Measurements from ENCODE around the gene TIMP1.
A peak's percentile ranks its signal among the peaks of the same experiment; 100 is the strongest.
"Not testable (repeated sequence)": the region's sequence is repeated elsewhere in the genome, so short reads cannot be mapped to it uniquely, and the experiment has no call there.

Gene TIMP1

GRCh38 chrX:47603125-47603524 lies 20.9 kb downstream of the TIMP1 start:
- DNase-seq (ENCODE audit: low spot score): not testable (repeated sequence)

- no peak for DNase-seq (ENCODE audit: low spot score)
These were observed 22.8 kb downstream of the TIMP1 start for GRCh38 chrX:47605024-47605423.

DNA sequence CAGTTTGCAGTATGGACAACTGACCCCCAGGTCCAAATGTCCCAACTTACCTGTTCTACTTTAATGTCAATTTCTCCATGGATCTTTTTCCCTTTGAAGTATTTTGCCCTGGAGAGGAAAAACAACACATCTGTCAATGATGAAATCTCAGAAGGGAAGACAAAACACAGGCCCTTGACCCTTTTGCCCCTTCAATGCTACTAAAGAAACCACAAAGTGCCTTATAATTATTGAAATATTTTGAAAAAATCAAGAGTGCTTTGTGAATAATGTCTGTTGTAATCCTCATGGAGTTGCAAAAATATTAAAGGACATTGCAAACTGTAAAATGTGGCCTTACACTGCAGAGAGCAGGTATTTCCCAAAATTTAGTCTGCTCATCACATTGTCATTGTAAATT lies 24.9 kb downstream of the TIMP1 start:
- no peak for DNase-seq (ENCODE audit: low spot score)

GRCh38 chrX:47608130-47608810 lies 26.0 kb downstream of the TIMP1 start:
- DNase-seq (ENCODE audit: low spot score): no peak

DNA sequence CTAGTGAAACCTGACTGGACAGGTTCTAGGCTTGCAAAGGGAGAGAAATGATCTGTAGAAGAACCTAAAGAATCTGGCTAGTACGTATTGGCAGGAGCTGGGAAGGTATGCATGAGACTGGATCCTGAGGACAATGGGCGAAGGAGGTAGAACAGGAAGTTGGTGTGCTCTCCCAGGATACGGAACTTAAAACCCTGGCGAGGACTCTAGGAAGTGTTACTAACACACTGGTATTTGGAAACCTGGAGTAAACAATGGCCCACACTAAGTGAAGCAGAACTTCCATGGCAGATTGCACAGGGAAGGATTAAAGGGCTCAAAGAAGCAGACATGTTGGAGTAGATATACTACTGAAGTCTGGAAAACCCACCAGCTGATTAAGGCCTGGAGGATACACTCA lies 28.3 kb downstream of the TIMP1 start:
- no peak for DNase-seq (ENCODE audit: low spot score)

DNA sequence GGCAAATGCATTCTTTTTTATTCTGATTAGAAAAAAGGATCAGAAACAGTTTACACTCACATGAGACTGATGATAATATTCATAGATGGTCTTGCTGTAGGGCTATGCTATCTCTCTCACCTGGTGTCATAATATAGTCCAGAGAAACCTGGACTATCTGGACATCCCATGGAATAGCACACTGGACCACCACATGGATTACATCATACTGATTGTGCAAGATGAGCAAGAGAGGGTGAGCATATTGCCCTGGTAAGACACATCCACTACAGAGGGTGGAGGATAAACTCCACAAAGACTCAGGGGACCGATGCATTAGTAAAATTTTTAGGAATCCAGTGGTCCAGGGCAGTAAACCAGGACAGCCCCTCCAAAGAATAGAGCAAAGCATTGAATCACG lies 29.3 kb downstream of the TIMP1 start:
- DNase-seq (ENCODE audit: low spot score): no peak

DNA sequence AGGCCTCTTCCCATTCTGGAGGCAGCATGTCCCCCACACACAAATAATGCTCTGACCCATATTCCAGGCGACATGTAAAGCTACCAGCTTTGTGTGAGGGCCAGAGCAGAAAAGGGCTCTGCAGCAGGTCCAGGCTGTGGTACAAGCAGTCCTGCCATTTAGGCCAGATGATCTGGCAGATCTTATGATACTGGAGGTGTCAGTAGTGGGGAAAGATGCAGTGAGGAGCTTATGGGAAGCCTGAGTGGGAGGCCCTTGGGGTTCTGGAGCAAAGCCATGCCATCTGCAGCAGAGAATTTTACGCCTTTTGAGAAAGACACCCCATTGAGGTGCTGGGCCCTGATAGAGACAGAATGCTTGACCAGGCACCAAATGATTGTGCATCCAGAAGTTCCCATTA lies 29.7 kb downstream of the TIMP1 start:
- DNase-seq (ENCODE audit: low spot score): no peak

- no peak for DNase-seq (ENCODE audit: low spot score)
These were observed 30.2 kb downstream of the TIMP1 start for GRCh38 chrX:47612418-47612817.

DNA sequence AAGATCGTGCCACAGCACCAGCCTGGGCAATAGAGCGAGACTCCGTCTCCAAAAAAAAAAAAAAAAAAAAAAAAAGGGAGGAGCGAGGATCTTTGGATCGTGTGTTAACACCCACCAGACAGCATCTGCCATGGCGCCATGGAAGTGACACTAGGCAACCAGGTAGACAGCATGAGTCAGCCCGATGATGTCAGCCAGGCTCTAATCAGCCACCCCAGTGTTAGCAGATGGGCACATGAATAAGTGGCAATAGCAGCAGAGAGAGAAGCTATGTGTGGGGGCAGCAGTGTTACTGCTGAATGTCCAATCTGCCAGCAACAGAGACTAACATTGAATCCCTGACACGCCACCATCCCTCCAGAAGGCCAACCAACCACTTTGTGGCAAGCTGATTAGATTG lies 30.8 kb downstream of the TIMP1 start:
- no peak for DNase-seq (ENCODE audit: low spot score)

GRCh38 chrX:47614618-47615017 lies 32.4 kb downstream of the TIMP1 start:
- no peak for DNase-seq (ENCODE audit: low spot score)

- no peak for DNase-seq (ENCODE audit: low spot score)
These were observed 36.8 kb downstream of the TIMP1 start for GRCh38 chrX:47618923-47619485.

- peak; percentile 82 for DNase-seq (ENCODE audit: low spot score)
These were observed 37.5 kb downstream of the TIMP1 start, which contains the start of gene SYN1 for GRCh38 chrX:47619486-47620302. SYN1 (minus strand) TSS chrX:47619857; CDS start chrX:47619728, 129 bp downstream.

- DNase-seq (ENCODE audit: low spot score): no peak
These were observed 38.1 kb downstream of the TIMP1 start for GRCh38 chrX:47620303-47620685.

DNA sequence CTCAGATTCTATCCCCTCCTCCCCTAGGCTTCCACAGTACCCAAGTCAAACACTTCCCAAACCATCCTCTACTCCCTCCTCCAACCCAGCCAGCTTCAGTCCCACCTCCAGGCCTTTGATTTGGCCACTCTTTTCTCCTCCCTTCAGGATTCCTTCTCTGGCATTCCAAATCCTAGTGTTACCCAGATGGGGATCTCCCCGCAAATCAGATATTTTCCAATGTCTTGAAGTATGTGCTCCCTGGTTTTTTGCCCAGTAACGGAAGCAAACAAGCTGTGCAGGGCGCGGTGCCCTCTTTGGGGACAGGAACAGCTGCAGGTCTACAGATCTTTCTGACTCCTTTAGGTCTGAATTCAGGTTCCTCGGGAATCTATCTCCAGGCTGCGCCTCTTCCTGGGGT lies 39.6 kb downstream of the TIMP1 start:
- DNase-seq (ENCODE audit: low spot score): no peak

- DNase-seq (ENCODE audit: low spot score): peak; percentile 89
These were observed 41.3 kb downstream of the TIMP1 start for GRCh38 chrX:47623540-47624027.

DNA sequence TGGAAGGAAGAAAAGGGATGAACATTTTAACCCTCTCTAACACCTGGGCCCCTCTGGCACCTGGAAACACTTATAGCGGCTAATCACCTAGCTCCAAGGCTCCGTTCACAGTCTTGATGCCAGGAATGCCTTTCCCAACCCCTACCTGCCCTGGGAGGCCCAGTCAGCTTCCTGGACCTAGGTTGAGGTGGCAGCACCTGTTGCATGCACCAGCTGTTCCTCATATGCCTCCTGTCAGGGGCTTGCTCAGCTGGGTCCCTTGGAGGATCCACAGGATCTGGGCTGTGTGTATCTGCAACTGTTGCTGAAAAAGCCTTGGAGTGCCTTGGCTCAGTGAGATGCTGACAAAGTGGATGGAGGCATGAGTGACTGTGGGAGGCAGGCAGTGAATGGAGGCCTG lies 43.1 kb downstream of the TIMP1 start:
- DNase-seq (ENCODE audit: low spot score): no peak

GRCh38 chrX:47628982-47629381 lies 46.7 kb downstream of the TIMP1 start:
- no peak for DNase-seq (ENCODE audit: low spot score)

DNA sequence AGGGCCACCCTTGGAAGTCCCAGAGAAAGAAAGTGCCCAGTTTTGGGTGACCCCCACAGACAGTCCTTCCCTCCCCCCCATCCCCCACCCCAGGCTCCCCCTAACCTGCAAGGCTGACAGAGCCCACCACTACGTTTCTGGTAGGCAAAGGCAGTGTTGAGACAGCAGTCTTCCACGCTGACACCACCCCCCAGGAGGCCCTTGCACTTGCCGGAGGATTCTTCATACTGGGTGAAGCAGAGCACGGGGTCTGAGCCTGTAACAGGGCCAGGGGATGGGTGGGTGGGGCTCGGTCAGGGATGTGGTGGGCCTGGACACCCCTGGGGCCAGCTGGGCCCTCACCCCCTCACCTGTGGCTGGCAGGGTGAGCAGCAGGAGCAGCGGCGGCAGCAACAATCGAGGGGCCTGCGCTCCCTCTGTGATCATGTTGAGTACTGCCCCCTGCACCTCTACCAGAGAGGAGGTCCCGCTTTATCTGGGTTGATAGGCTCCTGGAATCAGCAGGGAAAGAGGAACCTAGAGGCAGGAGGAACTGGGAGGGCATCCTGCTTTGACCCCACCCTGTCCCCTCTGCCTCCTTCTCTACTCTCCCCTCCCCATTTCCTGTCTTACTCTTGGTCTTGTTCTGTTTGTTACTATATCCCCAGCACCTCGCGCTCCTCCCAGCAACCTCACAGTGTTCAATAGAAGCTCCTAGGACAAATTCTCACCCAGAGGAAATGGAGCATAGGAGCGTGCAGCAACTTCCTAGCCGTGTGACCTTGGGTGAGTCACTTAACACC lies 47.4 kb downstream of the TIMP1 start, which contains the start of gene CFP:
CFP (minus strand) TSS at position 512 of the 782 bp plus-strand sequence; CDS start at position 426, 86 bp downstream.
- no peak for DNase-seq (ENCODE audit: low spot score)

DNA sequence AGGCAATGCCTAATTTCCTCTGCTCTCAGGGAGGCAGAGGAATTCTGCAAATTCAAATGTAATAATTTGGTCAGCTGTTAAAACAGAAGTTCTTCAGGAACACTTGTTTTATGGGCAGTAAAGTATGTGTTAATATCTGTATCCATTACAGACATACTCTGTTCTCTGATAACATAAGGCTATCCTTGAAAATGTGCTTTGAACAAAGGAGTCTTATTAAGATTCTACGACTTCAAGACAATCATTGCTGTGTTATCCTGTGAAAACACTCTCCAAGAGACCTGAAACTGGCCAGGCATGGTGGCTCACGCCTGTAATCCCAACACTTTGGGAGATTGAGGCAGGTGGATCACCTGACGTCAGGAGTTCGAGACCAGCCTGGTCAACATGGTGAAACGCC lies 49.4 kb downstream of the TIMP1 start:
- no peak for DNase-seq (ENCODE audit: low spot score)

- no peak for DNase-seq (ENCODE audit: low spot score)
These were observed 50.4 kb downstream of the TIMP1 start for GRCh38 chrX:47632666-47633065.

- no peak for DNase-seq (ENCODE audit: low spot score)
These were observed 51.7 kb downstream of the TIMP1 start for GRCh38 chrX:47633689-47634590.
